ENCODE measurements around the gene DISP2.

Gene DISP2

GRCh38 chr15:40424483-40425115 lies 66.6 kb downstream of the DISP2 start:
- no peak for DNase-seq

- DNase-seq: no peak
These were observed 67.7 kb downstream of the DISP2 start for GRCh38 chr15:40425681-40426080.

GRCh38 chr15:40427188-40427587 lies 69.2 kb downstream of the DISP2 start:
- no peak for DNase-seq

- DNase-seq: no peak
These were observed 70.2 kb downstream of the DISP2 start for GRCh38 chr15:40428185-40428584.

All from T-helper 1 cell (primary cell).